ENCODE data around the gene ARHGEF28.
A peak's percentile ranks its signal among the peaks of the same experiment; 100 is the strongest.

Gene ARHGEF28

DNA sequence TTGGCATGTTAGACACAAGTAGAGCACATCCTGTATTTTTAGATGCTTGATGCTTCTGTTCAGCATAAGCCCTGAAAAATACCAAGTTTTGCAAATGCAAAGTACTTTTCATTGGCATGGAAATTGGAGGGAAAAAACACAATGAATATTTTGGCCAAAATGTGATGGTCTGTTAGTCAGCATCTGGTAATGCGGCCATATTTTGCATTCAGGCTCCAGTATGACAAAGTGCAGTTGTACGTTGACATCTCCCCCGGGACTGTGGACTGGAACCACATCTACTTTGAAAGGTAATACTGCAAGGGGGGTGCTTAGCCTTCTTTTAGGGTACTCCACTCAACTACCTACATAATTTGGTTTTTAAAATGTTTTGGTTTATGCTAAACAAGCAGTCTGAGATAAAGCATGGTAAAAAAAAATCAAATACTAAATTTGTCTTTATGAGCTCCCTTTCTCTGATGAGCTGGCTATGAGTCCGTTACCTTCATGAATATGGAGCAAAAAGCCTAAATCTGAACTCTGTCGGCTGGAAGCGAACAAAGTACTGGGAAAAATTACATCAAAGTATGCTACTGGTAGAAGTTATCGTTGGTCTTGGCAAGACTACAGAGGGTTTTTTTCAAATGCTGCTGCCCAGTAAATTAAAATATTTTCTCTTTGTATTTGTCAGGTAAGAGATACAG lies 297.0 kb downstream of the ARHGEF28 start:
- no peaks in the 10 kb centered on the region for H3K9me3 ChIP-seq (ENCODE audit: control insufficient read depth, low read length)
- H3K4me2 ChIP-seq (ENCODE audit: low read length, poor library complexity, severe bottlenecking): no peak overlapping the region
- peaks cover 39% of the 10 kb centered on the region for H3K79me1 ChIP-seq (replicated peaks; ENCODE audit: low read length, poor library complexity, severe bottlenecking)
- no peak overlapping the region for H3K4me3 ChIP-seq (ENCODE audit: insufficient read depth in 1 of 2, low read depth in 1 of 2, low read length in 2 of 2)
- peaks cover 0 to 11% of the 10 kb centered on the region in 2 experiments for H3K36me3 ChIP-seq (ENCODE audit: control insufficient read depth in 1 of 2, insufficient read depth in 2 of 2, low read depth in 1 of 2, low read length in 2 of 2)
- no peaks in the 10 kb centered on the region for H3K27me3 ChIP-seq (ENCODE audit: control insufficient read depth in 1 of 2, insufficient read depth in 1 of 2, low read length in 2 of 2)
- H3K23ac ChIP-seq (ENCODE audit: low read length in 2 of 2): no peak overlapping the region
- 98% methylated on average over 5 of the region's 7 CpGs for WGBS
- H2AFZ ChIP-seq (ENCODE audit: low read depth, low read length): no peak overlapping the region
- no peak overlapping the region for H2BK5ac ChIP-seq (ENCODE audit: low read depth, low read length, poor library complexity, severe bottlenecking)
- no peak overlapping the region for H2AK5ac ChIP-seq (ENCODE audit: low read length, severe bottlenecking)
- no peak overlapping the region for H2BK12ac ChIP-seq (ENCODE audit: low read length in 2 of 2)
- no peak overlapping the region for H3K27ac ChIP-seq (ENCODE audit: low read length, poor library complexity, severe bottlenecking)
- no peak overlapping the region for H4K91ac ChIP-seq (ENCODE audit: low read length)
- no peak overlapping the region for H3K4ac ChIP-seq (ENCODE audit: low read depth in 1 of 2, low read length in 2 of 2)
- H4K8ac ChIP-seq (ENCODE audit: low read length): no peak overlapping the region
- H3K18ac ChIP-seq (ENCODE audit: low read depth in 1 of 2, low read length in 2 of 2): no peak overlapping the region
- no peaks in the 10 kb centered on the region for H3K4me1 ChIP-seq (ENCODE audit: control insufficient read depth, insufficient read depth, low read depth, low read length)
- no peak overlapping the region for H2BK15ac ChIP-seq (ENCODE audit: low read depth, poor library complexity, severe bottlenecking)
- H2BK120ac ChIP-seq (ENCODE audit: low read depth, low read length): no peak overlapping the region
- no peak overlapping the region for H3K9ac ChIP-seq (ENCODE audit: low read length)
- H3K14ac ChIP-seq (ENCODE audit: low read length in 2 of 2): no peak overlapping the region
- DNase-seq: no peak

DNA sequence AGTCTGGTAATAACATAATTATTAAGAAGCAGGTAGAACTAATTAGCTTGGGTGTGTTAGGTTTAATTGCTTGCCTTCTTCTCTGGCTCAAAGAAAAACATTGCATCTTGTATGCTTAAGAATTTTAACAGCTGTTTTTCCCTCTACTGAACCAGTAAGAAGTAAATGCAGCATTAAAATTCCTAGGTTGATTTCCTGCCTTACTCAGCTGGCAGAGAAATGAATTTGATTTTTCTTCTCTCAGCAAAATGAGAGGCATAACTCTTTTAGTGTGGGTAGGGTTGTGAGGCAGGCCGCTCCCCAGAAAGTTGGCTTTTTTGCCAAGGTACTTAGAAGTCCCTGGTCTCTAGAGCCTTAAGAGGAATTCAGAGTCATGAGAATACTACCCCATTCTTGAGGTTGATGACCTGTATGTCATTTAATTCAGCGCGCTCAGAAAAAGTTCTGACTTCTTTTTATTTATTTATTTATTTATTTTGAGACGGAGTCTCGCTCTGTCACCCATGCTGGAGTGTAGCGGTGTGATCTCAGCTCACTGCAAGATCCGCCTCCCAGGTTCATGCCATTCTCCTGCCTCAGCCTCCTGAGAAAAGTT lies 302.6 kb downstream of the ARHGEF28 start:
- H3K27me3 ChIP-seq (ENCODE audit: control insufficient read depth in 1 of 2, insufficient read depth in 1 of 2, low read length in 2 of 2): no peaks in the 10 kb centered on the region
- H4K91ac ChIP-seq (ENCODE audit: low read length): no peak overlapping the region
- no peak overlapping the region for H3K23ac ChIP-seq (ENCODE audit: low read length in 2 of 2)
- DNase-seq: no peak
- no peak overlapping the region for H2AFZ ChIP-seq (ENCODE audit: low read depth, low read length)
- no peak overlapping the region for H3K4me2 ChIP-seq (ENCODE audit: low read length, poor library complexity, severe bottlenecking)
- 94% methylated on average over 5 of the region's 7 CpGs for WGBS
- H2BK12ac ChIP-seq (ENCODE audit: low read length in 2 of 2): no peak overlapping the region
- H3K79me1 ChIP-seq (replicated peaks; ENCODE audit: low read length, poor library complexity, severe bottlenecking): peaks cover 28% of the 10 kb centered on the region
- H3K4me3 ChIP-seq (ENCODE audit: insufficient read depth in 1 of 2, low read depth in 1 of 2, low read length in 2 of 2): no peak overlapping the region
- H3K9me3 ChIP-seq (ENCODE audit: control insufficient read depth, low read length): no peaks in the 10 kb centered on the region
- peaks cover 2% of the 10 kb centered on the region for H3K4me1 ChIP-seq (ENCODE audit: control insufficient read depth, insufficient read depth, low read depth, low read length)
- no peak overlapping the region for H3K4ac ChIP-seq (ENCODE audit: low read depth in 1 of 2, low read length in 2 of 2)
- H2AK5ac ChIP-seq (ENCODE audit: low read length, severe bottlenecking): no peak overlapping the region
- no peak overlapping the region for H3K9ac ChIP-seq (ENCODE audit: low read length)
- peak overlapping the region; percentile 33 for H3K27ac ChIP-seq (ENCODE audit: low read length, poor library complexity, severe bottlenecking)
- H2BK5ac ChIP-seq (ENCODE audit: low read depth, low read length, poor library complexity, severe bottlenecking): no peak overlapping the region
- H2BK120ac ChIP-seq (ENCODE audit: low read depth, low read length): no peak overlapping the region
- H3K18ac ChIP-seq (ENCODE audit: low read depth in 1 of 2, low read length in 2 of 2): no peak overlapping the region
- H3K14ac ChIP-seq (ENCODE audit: low read length in 2 of 2): no peak overlapping the region
- peaks cover 0 to 9% of the 10 kb centered on the region in 2 experiments for H3K36me3 ChIP-seq (ENCODE audit: control insufficient read depth in 1 of 2, insufficient read depth in 2 of 2, low read depth in 1 of 2, low read length in 2 of 2)
- H2BK15ac ChIP-seq (ENCODE audit: low read depth, poor library complexity, severe bottlenecking): no peak overlapping the region
- no peak overlapping the region for H4K8ac ChIP-seq (ENCODE audit: low read length)

DNA sequence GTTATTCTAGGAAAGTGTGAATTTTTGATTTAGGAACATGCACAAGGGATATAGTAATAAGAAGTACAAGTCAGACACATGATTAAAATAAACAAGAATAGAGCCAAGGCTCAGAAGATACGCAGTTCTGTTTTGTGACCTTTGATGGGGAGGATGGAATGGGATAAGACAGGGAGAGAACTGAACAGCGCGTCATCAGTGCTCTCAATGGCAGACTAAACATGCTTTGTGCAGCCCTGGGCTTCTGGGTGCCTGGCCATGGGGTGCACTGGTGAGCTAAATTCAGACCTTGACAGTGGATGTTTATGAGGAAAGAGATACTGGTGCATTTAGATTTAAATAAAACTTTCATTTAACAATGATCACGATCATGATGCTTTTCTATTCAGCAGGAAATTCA lies 309.7 kb downstream of the ARHGEF28 start:
- 92% methylated on average over 4 of the region's 4 CpGs for WGBS
- Histone ChIP-seq H3K27me3 (ENCODE audit: control insufficient read depth in 1 of 2, insufficient read depth in 1 of 2, low read length in 2 of 2) (no peaks in the 10 kb centered on the region), H3K27ac (ENCODE audit: low read length, poor library complexity, severe bottlenecking) (peak overlapping the region; percentile 47), H3K79me1 (replicated peaks; ENCODE audit: low read length, poor library complexity, severe bottlenecking) (peaks cover 11% of the 10 kb centered on the region), H2AK5ac (ENCODE audit: low read length, severe bottlenecking) (peak overlapping the region; percentile 96), H2BK120ac (ENCODE audit: low read depth, low read length) (no peak overlapping the region), H3K4me2 (ENCODE audit: low read length, poor library complexity, severe bottlenecking) (no peak overlapping the region), H3K14ac (ENCODE audit: low read length in 2 of 2) (no peak overlapping the region), H3K4me1 (ENCODE audit: control insufficient read depth, insufficient read depth, low read depth, low read length) (peaks cover 13% of the 10 kb centered on the region), H4K91ac (ENCODE audit: low read length) (no peak overlapping the region), H2BK15ac (ENCODE audit: low read depth, poor library complexity, severe bottlenecking) (no peak overlapping the region), H3K9me3 (ENCODE audit: control insufficient read depth, low read length) (no peaks in the 10 kb centered on the region), H3K4me3 (ENCODE audit: insufficient read depth in 1 of 2, low read depth in 1 of 2, low read length in 2 of 2) (no peak overlapping the region), H4K8ac (ENCODE audit: low read length) (no peak overlapping the region), H3K9ac (ENCODE audit: low read length) (no peak overlapping the region), H3K23ac (ENCODE audit: low read length in 2 of 2) (no peak overlapping the region), H3K18ac (ENCODE audit: low read depth in 1 of 2, low read length in 2 of 2) (peak overlapping the region; percentile 46 to 62), H3K4ac (ENCODE audit: low read depth in 1 of 2, low read length in 2 of 2) (no peak overlapping the region), H2BK12ac (ENCODE audit: low read length in 2 of 2) (no peak overlapping the region), H2AFZ (ENCODE audit: low read depth, low read length) (no peak overlapping the region), H3K36me3 (ENCODE audit: control insufficient read depth in 1 of 2, insufficient read depth in 2 of 2, low read depth in 1 of 2, low read length in 2 of 2) (peaks cover 0 to 2% of the 10 kb centered on the region in 2 experiments), H2BK5ac (ENCODE audit: low read depth, low read length, poor library complexity, severe bottlenecking) (no peak overlapping the region)
- DNase-seq: no peak

DNA sequence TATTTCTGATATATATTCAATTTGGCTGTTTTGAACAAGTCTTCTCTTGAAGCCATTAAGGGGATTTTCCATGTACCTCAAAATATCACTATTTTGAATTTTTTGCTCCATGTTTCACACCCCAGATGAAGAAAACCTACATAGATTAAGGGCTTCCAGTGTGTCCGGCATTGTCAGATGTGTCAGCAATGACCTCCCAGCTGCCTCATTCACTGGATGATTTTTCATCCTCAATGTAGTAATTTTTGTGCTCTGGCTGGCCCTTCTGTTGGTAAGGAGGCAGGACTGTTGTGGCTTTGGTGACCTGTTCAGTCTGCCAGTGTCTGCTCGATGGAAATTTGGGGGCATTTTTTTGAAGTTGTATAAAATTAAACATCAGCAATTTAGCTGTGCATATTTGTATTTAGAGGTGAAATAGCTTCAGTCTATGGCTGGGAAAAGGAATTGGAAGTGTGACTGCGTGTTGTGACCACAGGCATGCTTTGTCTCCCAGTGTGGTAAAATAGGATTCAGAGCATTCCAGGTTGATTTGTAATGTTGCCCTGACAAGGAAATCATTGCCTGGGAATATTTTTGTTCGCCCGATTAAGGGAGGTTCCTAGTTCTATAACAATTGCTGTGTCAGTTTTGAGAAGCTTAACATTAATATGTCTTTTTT lies 312.4 kb downstream of the ARHGEF28 start:
- no peak overlapping the region for H2BK120ac ChIP-seq (ENCODE audit: low read depth, low read length)
- peaks cover 14% of the 10 kb centered on the region for H3K4me1 ChIP-seq (ENCODE audit: control insufficient read depth, insufficient read depth, low read depth, low read length)
- peak overlapping the region in 1 of 2 experiments; percentile 64 for H3K18ac ChIP-seq (ENCODE audit: low read depth in 1 of 2, low read length in 2 of 2)
- H3K4ac ChIP-seq (ENCODE audit: low read depth in 1 of 2, low read length in 2 of 2): no peak overlapping the region
- H3K79me1 ChIP-seq (replicated peaks; ENCODE audit: low read length, poor library complexity, severe bottlenecking): peaks cover 14% of the 10 kb centered on the region
- H3K9ac ChIP-seq (ENCODE audit: low read length): peak overlapping the region; percentile 74
- H4K91ac ChIP-seq (ENCODE audit: low read length): no peak overlapping the region
- H2BK5ac ChIP-seq (ENCODE audit: low read depth, low read length, poor library complexity, severe bottlenecking): peak overlapping the region; percentile 60
- H3K36me3 ChIP-seq (ENCODE audit: control insufficient read depth in 1 of 2, insufficient read depth in 2 of 2, low read depth in 1 of 2, low read length in 2 of 2): peaks cover 0 to 10% of the 10 kb centered on the region in 2 experiments
- no peak overlapping the region for H2AFZ ChIP-seq (ENCODE audit: low read depth, low read length)
- H3K27ac ChIP-seq (ENCODE audit: low read length, poor library complexity, severe bottlenecking): peak overlapping the region; percentile 94
- H2BK15ac ChIP-seq (ENCODE audit: low read depth, poor library complexity, severe bottlenecking): no peak overlapping the region
- H3K4me2 ChIP-seq (ENCODE audit: low read length, poor library complexity, severe bottlenecking): no peak overlapping the region
- H3K4me3 ChIP-seq (ENCODE audit: insufficient read depth in 1 of 2, low read depth in 1 of 2, low read length in 2 of 2): no peak overlapping the region
- no peak overlapping the region for H3K14ac ChIP-seq (ENCODE audit: low read length in 2 of 2)
- H3K27me3 ChIP-seq (ENCODE audit: control insufficient read depth in 1 of 2, insufficient read depth in 1 of 2, low read length in 2 of 2): no peaks in the 10 kb centered on the region
- no peak overlapping the region for H2BK12ac ChIP-seq (ENCODE audit: low read length in 2 of 2)
- H3K23ac ChIP-seq (ENCODE audit: low read length in 2 of 2): no peak overlapping the region
- H4K8ac ChIP-seq (ENCODE audit: low read length): peak overlapping the region; percentile 27
- no peak overlapping the region for H2AK5ac ChIP-seq (ENCODE audit: low read length, severe bottlenecking)
- WGBS: under 1% methylated on average over 5 of the region's 5 CpGs
- H3K9me3 ChIP-seq (ENCODE audit: control insufficient read depth, low read length): no peaks in the 10 kb centered on the region
- peak; percentile 95 for DNase-seq

All from mesenchymal stem cell (in vitro differentiated cells and primary cell).